ENCODE data around the gene CCDC7. TPM values are rescaled to one million over a fixed set of nuclear protein-coding genes. Genes with fewer than 3 reads are reported as not detected.

Gene CCDC7
- total RNA-seq, 1 donor from 2014 or later, result 2.3 TPM

DNA sequence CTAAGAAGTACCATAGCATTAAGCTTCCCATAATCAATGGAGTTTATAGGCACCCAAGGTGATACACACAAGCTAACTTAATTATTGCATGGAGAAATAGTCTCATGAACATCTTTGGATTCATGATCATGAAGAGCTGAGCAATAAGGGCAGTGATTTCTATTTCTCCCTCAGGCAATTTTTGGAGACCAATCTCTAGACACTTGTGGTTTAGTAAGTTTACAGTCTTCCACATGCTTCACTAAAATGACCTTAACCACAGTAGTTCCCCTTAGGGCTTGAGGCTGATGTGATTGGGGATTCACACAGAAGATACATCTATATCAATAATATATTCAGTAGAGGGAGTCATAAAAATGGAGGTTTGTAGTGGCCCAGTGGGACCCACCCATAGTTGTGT lies 241.2 kb downstream of the CCDC7 start:
- Histone ChIP-seq H3K9me3 (ENCODE audit: insufficient read depth, low read depth, low read length) (no peaks in the 10 kb centered on the region), H3K79me2 (ENCODE audit: insufficient read depth, low read length) (no peaks in the 10 kb centered on the region), H2AFZ (ENCODE audit: low read depth, low read length) (no peak overlapping the region), H3K27ac (ENCODE audit: low read depth, low read length) (no peak overlapping the region), H3K27me3 (ENCODE audit: insufficient read depth, low read length) (no peaks in the 10 kb centered on the region), H3K9ac (ENCODE audit: low read length) (no peak overlapping the region), H3K36me3 (ENCODE audit: insufficient read depth, low read length) (no peaks in the 10 kb centered on the region), H3K4me3 (ENCODE audit: insufficient read depth, low read depth, low read length) (no peak overlapping the region), H3K4me1 (ENCODE audit: insufficient read depth, low read length) (peaks cover 7% of the 10 kb centered on the region), H3K4me2 (ENCODE audit: low read length) (no peak overlapping the region), H4K20me1 (ENCODE audit: insufficient read depth, low read length) (no peaks in the 10 kb centered on the region)
- Mint-ChIP-seq H3K9me3 (ENCODE audit: unreplicated experiment) (no peaks in the 10 kb centered on the region), H3K27ac (ENCODE audit: unreplicated experiment) (no peak overlapping the region), H3K27me3 (ENCODE audit: low read depth, unreplicated experiment) (no peaks in the 10 kb centered on the region), H3K4me3 (ENCODE audit: unreplicated experiment) (no peak overlapping the region), H3K4me1 (ENCODE audit: low read depth, unreplicated experiment) (peaks cover 6% of the 10 kb centered on the region), H3K36me3 (ENCODE audit: low read depth, unreplicated experiment) (no peaks in the 10 kb centered on the region)
- DNase-seq (ENCODE audit: low read depth) (no peak), FAIRE-seq (no peak)
- TF ChIP-seq EZH2 (IDR thresholded peaks at IDR 0.05; ENCODE audit: insufficient read depth, low read length) (no peak), CTCF (IDR thresholded peaks at IDR 0.05; ENCODE audit: insufficient read depth, low read depth, low read length) (no peak)

GRCh38 chr10:32687546-32687945 lies 241.6 kb downstream of the CCDC7 start:
- no peak overlapping the region for H3K9ac ChIP-seq (ENCODE audit: low read length)
- H3K4me3 ChIP-seq (ENCODE audit: insufficient read depth, low read depth, low read length), result no peak overlapping the region
- no peaks in the 10 kb centered on the region for H3K36me3 ChIP-seq (ENCODE audit: insufficient read depth, low read length)
- Mint-ChIP-seq H3K36me3 (ENCODE audit: low read depth, unreplicated experiment) (no peaks in the 10 kb centered on the region), H3K27ac (ENCODE audit: unreplicated experiment) (no peak overlapping the region), H3K27me3 (ENCODE audit: low read depth, unreplicated experiment) (no peaks in the 10 kb centered on the region), H3K4me3 (ENCODE audit: unreplicated experiment) (no peak overlapping the region), H3K9me3 (ENCODE audit: unreplicated experiment) (no peaks in the 10 kb centered on the region), H3K4me1 (ENCODE audit: low read depth, unreplicated experiment) (peaks cover 9% of the 10 kb centered on the region)
- no peak overlapping the region for H3K4me2 ChIP-seq (ENCODE audit: low read length)
- no peak overlapping the region for H2AFZ ChIP-seq (ENCODE audit: low read depth, low read length)
- no peaks in the 10 kb centered on the region for H4K20me1 ChIP-seq (ENCODE audit: insufficient read depth, low read length)
- no peaks in the 10 kb centered on the region for H3K79me2 ChIP-seq (ENCODE audit: insufficient read depth, low read length)
- H3K9me3 ChIP-seq (ENCODE audit: insufficient read depth, low read depth, low read length), result no peaks in the 10 kb centered on the region
- H3K4me1 ChIP-seq (ENCODE audit: insufficient read depth, low read length), result peaks cover 11% of the 10 kb centered on the region
- FAIRE-seq (no peak), DNase-seq (ENCODE audit: low read depth) (no peak)
- no peak for TF ChIP-seq CTCF (IDR thresholded peaks at IDR 0.05; ENCODE audit: insufficient read depth, low read depth, low read length)
- no peak for TF ChIP-seq EZH2 (IDR thresholded peaks at IDR 0.05; ENCODE audit: insufficient read depth, low read length)
- H3K27ac ChIP-seq (ENCODE audit: low read depth, low read length), result no peak overlapping the region
- H3K27me3 ChIP-seq (ENCODE audit: insufficient read depth, low read length), result no peaks in the 10 kb centered on the region

DNA sequence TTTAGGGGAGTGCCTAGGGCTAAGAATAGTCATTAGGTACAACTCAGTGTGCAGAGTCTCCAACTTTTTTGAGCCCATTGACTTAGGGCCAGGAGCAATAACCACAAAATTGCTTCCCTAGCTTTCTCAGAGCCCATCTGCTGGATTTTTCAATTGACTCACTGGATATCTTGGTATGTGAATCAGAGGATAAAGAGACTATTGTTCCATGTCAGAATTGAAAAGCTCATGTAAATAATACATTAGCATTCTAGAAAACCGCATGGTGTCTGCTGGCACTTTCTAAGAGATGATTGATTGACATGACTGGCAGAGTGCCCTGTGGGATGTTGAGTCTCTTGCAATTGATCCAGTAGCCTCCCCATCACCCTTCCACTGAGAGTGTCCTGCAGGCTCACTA lies 246.2 kb downstream of the CCDC7 start:
- Mint-ChIP-seq H3K27ac (ENCODE audit: unreplicated experiment) (peak overlapping the region; percentile 53), H3K27me3 (ENCODE audit: low read depth, unreplicated experiment) (no peaks in the 10 kb centered on the region), H3K9me3 (ENCODE audit: unreplicated experiment) (peaks cover 6% of the 10 kb centered on the region), H3K4me1 (ENCODE audit: low read depth, unreplicated experiment) (peaks cover 9% of the 10 kb centered on the region), H3K36me3 (ENCODE audit: low read depth, unreplicated experiment) (no peaks in the 10 kb centered on the region), H3K4me3 (ENCODE audit: unreplicated experiment) (no peak overlapping the region)
- Histone ChIP-seq H3K4me3 (ENCODE audit: insufficient read depth, low read depth, low read length) (no peak overlapping the region), H3K27me3 (ENCODE audit: insufficient read depth, low read length) (no peaks in the 10 kb centered on the region), H3K27ac (ENCODE audit: low read depth, low read length) (peak overlapping the region; percentile 58), H3K9me3 (ENCODE audit: insufficient read depth, low read depth, low read length) (no peaks in the 10 kb centered on the region), H2AFZ (ENCODE audit: low read depth, low read length) (no peak overlapping the region), H4K20me1 (ENCODE audit: insufficient read depth, low read length) (no peaks in the 10 kb centered on the region), H3K9ac (ENCODE audit: low read length) (no peak overlapping the region), H3K4me1 (ENCODE audit: insufficient read depth, low read length) (peaks cover 15% of the 10 kb centered on the region), H3K36me3 (ENCODE audit: insufficient read depth, low read length) (no peaks in the 10 kb centered on the region), H3K79me2 (ENCODE audit: insufficient read depth, low read length) (no peaks in the 10 kb centered on the region), H3K4me2 (ENCODE audit: low read length) (peak overlapping the region; percentile 59)
- DNase-seq (ENCODE audit: low read depth) (peak; percentile 98), FAIRE-seq (peak; percentile 76)
- no peak for TF ChIP-seq EZH2 (IDR thresholded peaks at IDR 0.05; ENCODE audit: insufficient read depth, low read length)
- TF ChIP-seq CTCF (IDR thresholded peaks at IDR 0.05; ENCODE audit: insufficient read depth, low read depth, low read length), result no peak
